HepG2 (cell line): ENCODE measurements around the gene MLXIPL. TPM values are rescaled to one million over a fixed set of nuclear protein-coding genes. Genes with fewer than 3 reads are reported as not detected.
A peak's percentile ranks its signal among the peaks of the same experiment; 100 is the strongest.

ENCODE experiments used
- ATAC-seq: fragments of 200-7000 bp; cut with Tn5 transposase; 3 replicates; pipeline ENCODE4 v1.9.1; 2020; ENCODE audit warnings: mild to moderate bottlenecking, moderate library complexity
- BruUV-seq: library from RNA; stranded (reverse); fragments of 400-500 nt; replicated peaks from 2 replicates; lab custom pipeline; 2021; lab: Mats Ljungman, UMichigan
- CTCF ChIA-PET: fragments of 300-600 bp; formaldehyde crosslinking; extraction: SDS; loops from one replicate; lab custom pipeline; 2021; ENCODE audit warnings: low total read pairs, inconsistent platforms, low intra/inter-chr PET ratio; lab: Yijun Ruan, JAX
- POLR2A ChIA-PET: fragments of 350-600 bp; sonication (Branson Sonifier 250); formaldehyde crosslinking; loops from one replicate; lab custom pipeline; 2020; ENCODE audit warnings: antibody characterized with exemption, inconsistent platforms; lab: Yijun Ruan, JAX
- DNase-seq: peaks from one replicate; pipeline ENCODE4 v3.0.0-alpha.2; 2015; ENCODE audit warnings: low spot score
- FAIRE-seq: peaks from 3 replicates; lab custom pipeline; 2011; peaks lifted over from hg19 to GRCh38; lab: Jason Lieb, UNC
- H2AFZ ChIP-seq: one replicate; pipeline ENCODE4 v1.6.1; 2011; ENCODE audit warnings: low read length, inconsistent platforms
- H3K27ac ChIP-seq: fragments of 300-600 bp; 3 replicates; pipeline ENCODE4 v1.8.0; 2011; ENCODE audit warnings: mixed run types, mild to moderate bottlenecking, mixed read lengths, low read length, inconsistent platforms; ENCODE audit not compliant: insufficient read depth; ENCODE audit errors: extremely low read length
- H3K27me3 ChIP-seq, 2 experiments: fragments of 200-600 bp in 1 of 2; 2 replicates in 1 of 2; 3 replicates in 1 of 2; pipeline versions ENCODE4 v1.6.0 to v1.8.0; 2011; ENCODE audit warnings: low read length in 2 of 2, mild to moderate bottlenecking in 2 of 2, moderate library complexity in 2 of 2, inconsistent platforms in 1 of 2; ENCODE audit not compliant: insufficient read depth in 2 of 2, control insufficient read depth in 1 of 2
- H3K36me3 ChIP-seq, 2 experiments: fragments of 200-600 bp in 1 of 2; replicated peaks in 1 of 2; 2 replicates in 1 of 2; 3 replicates in 1 of 2; pipeline versions ENCODE4 v1.5.1 to v1.8.0; 2011; ENCODE audit warnings: low read length in 2 of 2, inconsistent platforms in 1 of 2; ENCODE audit not compliant: insufficient read depth in 2 of 2, control insufficient read depth in 1 of 2
- H3K4me1 ChIP-seq: 2 replicates; pipeline ENCODE4 v1.5.1; 2012; ENCODE audit warnings: low read length, inconsistent platforms; ENCODE audit not compliant: insufficient read depth
- H3K4me2 ChIP-seq: 2 replicates; pipeline ENCODE4 v1.6.0; 2011; ENCODE audit warnings: low read depth, low read length, inconsistent platforms
- H3K4me3 ChIP-seq, 3 experiments: fragments of 200-600 bp in 1 of 3; sonication (generic), shearing (Covaris generic) in 1 of 3; replicated peaks in 1 of 3; 2 replicates each; pipeline ENCODE4 v1.5.1; 2011 to 2016; ENCODE audit warnings: low read length in 3 of 3, inconsistent platforms in 2 of 3, low read depth in 2 of 3, mild to moderate bottlenecking in 2 of 3, control low read depth in 1 of 3, mixed read lengths in 1 of 3; ENCODE audit not compliant: insufficient read depth in 1 of 3
- H3K79me2 ChIP-seq: one replicate; pipeline ENCODE4 v1.6.1; 2011; ENCODE audit warnings: low read length, inconsistent platforms; ENCODE audit not compliant: insufficient read depth
- H3K9ac ChIP-seq: 2 replicates; pipeline ENCODE4 v1.6.0; 2011; ENCODE audit warnings: mild to moderate bottlenecking, low read depth, low read length, inconsistent platforms; ENCODE audit not compliant: insufficient read depth
- H3K9me3 ChIP-seq: 2 replicates; pipeline ENCODE4 v1.5.1; 2012; ENCODE audit warnings: mild to moderate bottlenecking, low read length
- H4K20me1 ChIP-seq: 2 replicates; pipeline ENCODE4 v1.6.0; 2011; ENCODE audit warnings: inconsistent platforms, mild to moderate bottlenecking, low read length, moderate library complexity; ENCODE audit not compliant: insufficient read depth
- ATF7 ChIP-seq, 2 experiments: fragments of 450-650 bp in 1 of 2; sonication (generic) in 1 of 2; formaldehyde crosslinking in 1 of 2; IDR thresholded peaks; 2 replicates each; pipeline versions ENCODE4 v1.4.0 to v1.6.1; 2016 to 2020; ENCODE audit warnings: antibody characterized with exemption in 1 of 2, mild to moderate bottlenecking in 1 of 2, missing genetic modification reagents in 1 of 2
- KDM1A ChIP-seq: IDR thresholded peaks from 2 replicates; pipeline ENCODE4 v1.6.1; 2016; ENCODE audit warnings: missing compliant biosample characterization
- RAD21 ChIP-seq: fragments of 450-650 bp; formaldehyde crosslinking; IDR thresholded peaks from 2 replicates; pipeline ENCODE4 v1.5.0; 2020; ENCODE audit warnings: mild to moderate bottlenecking
- RCOR2 ChIP-seq: IDR thresholded peaks from 2 replicates; pipeline ENCODE4 v1.6.1; 2016; ENCODE audit warnings: missing biosample characterization, missing genetic modification reagents
- ZMYM3 ChIP-seq: sonication (generic); formaldehyde crosslinking; IDR thresholded peaks from 2 replicates; pipeline ENCODE4 v1.5.1; 2020; ENCODE audit warnings: mild to moderate bottlenecking, missing genetic modification reagents
- ZNF768 ChIP-seq: sonication (generic); formaldehyde crosslinking; IDR thresholded peaks from 2 replicates; pipeline ENCODE4 v1.4.0; 2020; ENCODE audit warnings: missing genetic modification reagents
- ZNF83 ChIP-seq: sonication (generic); formaldehyde crosslinking; IDR thresholded peaks from 2 replicates; pipeline ENCODE4 v1.4.0; 2020; ENCODE audit warnings: missing genetic modification reagents, mild to moderate bottlenecking, borderline replicate concordance
- WGBS: methylation state at CpG from one replicate; pipeline ENCODE4 v1.1.6; 2017; ENCODE audit warnings: low lambda C conversion rate; 5-methylcytosine and 5-hydroxymethylcytosine counted together
- in situ Hi-C: cut with HindIII; loops from 2 replicates; pipeline ENCODE4 v1.10.0; 2017; ENCODE audit warnings: low pct_unique_long_range_greater_than_20kb; ENCODE audit not compliant: extremely low pct_ligation_motif_present
- intact Hi-C: fragments of 100-400 bp; cut with micrococcal nuclease; formaldehyde crosslinking; loops from one replicate; pipeline ENCODE4 v1.10.0; 2022; ENCODE audit not compliant: unreplicated experiment
- polyA plus RNA-seq, 8 experiments: library from polyadenylated mRNA; depleted of rRNA in 3 of 8; stranded (reverse) in 7 of 8; unstranded in 1 of 8; fragments of >200 nt; fragmentation: Illumina TruSeq in 4 of 8; extraction: Trizol in 4 of 8; gene quantifications; 2 replicates each; pipeline versions ENCODE4 v1.2.1 to v1.2.3, GENCODE V29; 2011 to 2016; ENCODE audit warnings: low read depth in 4 of 8, missing spikeins in 1 of 8, mixed read lengths in 1 of 8; ENCODE audit not compliant: insufficient read depth in 1 of 8
- total RNA-seq, 5 experiments: library from RNA; depleted of rRNA; stranded (reverse); fragments of >200 nt; fragmentation: Illumina TruSeq; extraction: Trizol; gene quantifications; 2 replicates each; pipeline ENCODE4 v1.2.3, GENCODE V29; 2016; ENCODE audit warnings: low read depth in 1 of 5

The MLXIPL gene
- total and polyA plus RNA-seq, 2 of the 13 experiments (the other 11 are each of a cell fraction or from before 2014, with no cell fraction given) = 51.6 to 60.1 TPM

DNA sequence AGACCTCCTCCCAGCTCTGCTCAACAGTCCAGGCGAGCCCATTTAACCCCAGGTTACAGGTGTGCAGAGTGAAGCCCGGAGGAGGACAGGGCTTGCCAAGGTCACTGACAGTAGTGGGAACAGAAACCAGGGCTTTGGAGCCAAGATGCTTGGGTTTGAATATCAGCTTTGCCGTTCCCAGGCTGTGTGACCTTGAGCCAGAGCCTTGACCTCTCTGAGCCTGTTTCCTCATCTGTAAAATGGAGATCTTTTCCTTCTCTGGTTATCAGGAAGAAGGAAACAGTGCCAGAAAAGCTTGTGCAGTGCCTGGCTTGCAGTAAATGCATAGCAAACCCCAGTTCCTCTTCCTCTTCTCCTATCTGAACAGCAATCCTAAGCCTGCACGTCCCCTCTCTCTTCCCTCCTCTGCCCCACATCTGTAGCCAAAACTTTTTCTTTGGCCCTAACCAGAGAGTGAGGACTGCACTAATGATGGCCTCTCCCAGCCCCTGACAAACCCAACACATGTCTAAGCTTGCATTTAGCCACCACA lies 21.4 kb upstream of the MLXIPL start:
- ATAC-seq (no peak), DNase-seq (no peak), FAIRE-seq (no peak)
- H3K4me2 ChIP-seq = no peak overlapping the region
- peak; percentile 96 for TF ChIP-seq ZNF768 (CRISPR knock-in tag)
- TF ChIP-seq RCOR2 (CRISPR knock-in tag) = peak; percentile 32; the same call in 1 of the 2 replicates
- TF ChIP-seq KDM1A (CRISPR knock-in tag) = 0 out of 2 replicates have a peak, but pooled peaks have one; percentile 28
- TF ChIP-seq ZMYM3 (CRISPR knock-in tag) = peak; percentile 90
- TF ChIP-seq RAD21 = no peak
- intact Hi-C loops (no loop called here), in situ Hi-C loops (no loop called here)
- H3K4me3 ChIP-seq = no peak overlapping the region
- H3K27ac ChIP-seq = no peak overlapping the region
- no peaks in the 10 kb centered on the region for H3K36me3 ChIP-seq
- H3K9me3 ChIP-seq = peaks cover 12% of the 10 kb centered on the region
- no TSS peak for BruUV-seq
- peaks cover 58% of the 10 kb centered on the region for H3K4me1 ChIP-seq
- H3K27me3 ChIP-seq = peaks cover 3 to 12% of the 10 kb centered on the region in 2 experiments; a peak in 3 of 5 replicates
- ChIA-PET POLR2A (interaction anchor here (1.2 to 2.3 kb wide), 4 partner anchors 19 to 32 kb away, joined by 7 to 11 read pairs (median 9); partner anchors contain the start of gene MLXIPL), CTCF (no interaction called here)
- H3K79me2 ChIP-seq = no peaks in the 10 kb centered on the region
- 42% methylated on average over 3 of the region's 4 CpGs for WGBS
- H4K20me1 ChIP-seq = no peaks in the 10 kb centered on the region
- H2AFZ ChIP-seq = no peak overlapping the region
- H3K9ac ChIP-seq = no peak overlapping the region

DNA sequence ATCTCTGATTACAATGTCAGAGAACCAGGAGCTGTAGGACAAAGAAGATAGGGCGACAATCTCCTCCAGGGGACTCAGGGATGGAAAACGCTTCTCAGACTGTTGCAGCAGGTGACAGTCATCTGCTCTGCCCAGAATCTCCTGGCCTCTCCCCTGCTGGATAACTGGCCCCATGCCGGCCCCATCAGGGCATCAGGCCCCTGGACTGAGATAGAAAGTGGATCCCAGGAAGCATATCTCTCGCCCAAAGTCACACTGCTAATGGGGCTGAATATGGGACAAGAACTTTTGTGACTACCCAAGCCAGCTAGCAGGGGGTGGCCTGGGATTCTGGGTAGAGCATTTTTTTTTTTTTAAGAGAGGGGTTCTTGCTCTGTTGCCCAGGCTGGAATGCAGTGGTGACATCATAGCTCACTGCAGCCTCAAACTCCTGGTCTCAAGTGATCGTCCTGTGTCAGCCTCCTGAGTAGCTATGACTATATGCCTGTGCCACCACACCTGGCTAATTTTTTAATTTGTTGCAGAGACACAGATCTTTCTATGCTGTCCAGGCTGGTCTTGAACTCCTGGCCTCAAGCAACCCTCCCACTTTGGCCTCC lies 20.5 kb upstream of the MLXIPL start:
- no peak for FAIRE-seq
- ATAC-seq = no peak
- 0 out of 2 replicates have a peak, but pooled peaks have one; percentile 10 for TF ChIP-seq ATF7 (IDR thresholded peaks at IDR 0.05)
- no peak for TF ChIP-seq ATF7 (CRISPR knock-in tag; IDR thresholded peaks at IDR 0.05)
- TF ChIP-seq ZNF83 (CRISPR knock-in tag) = no peak
- TF ChIP-seq, all 625 proteins: peak for 1
- Histone ChIP-seq H4K20me1 (no peaks in the 10 kb centered on the region), H3K36me3 (no peaks in the 10 kb centered on the region), H3K9ac (no peak overlapping the region), H3K4me2 (no peak overlapping the region), H2AFZ (no peak overlapping the region), H3K4me1 (peaks cover 49% of the 10 kb centered on the region), H3K79me2 (no peaks in the 10 kb centered on the region), H3K4me3 (no peak overlapping the region), H3K27me3 (peaks cover 3 to 12% of the 10 kb centered on the region in 2 experiments; a peak in 3 of 5 replicates), H3K27ac (no peak overlapping the region), H3K9me3 (peaks cover 12% of the 10 kb centered on the region)
- WGBS = 92% methylated on average over 4 of the region's 5 CpGs
- in situ Hi-C loops (no loop called here), intact Hi-C loops (no loop called here)
- POLR2A ChIA-PET = no interaction called here
- DNase-seq = no peak
- no TSS peak for BruUV-seq
- CTCF ChIA-PET = no interaction called here
